Gastroesophageal sphincter (tissue), 3 donors: ENCODE data around the gene DNLZ.

Experiments used
- EP300 ChIP-seq: sonication (generic); formaldehyde crosslinking; IDR thresholded peaks from one replicate; pipeline ENCODE4 v1.6.1; 2017; ENCODE audit warnings: antibody characterized with exemption, mild to moderate bottlenecking
- POLR2A ChIP-seq, 2 donors: fragments of 450-650 bp; IDR thresholded peaks; one replicate each; pipeline ENCODE4 v1.6.1; 2017; ENCODE audit warnings: antibody characterized with exemption in 2 of 2, mild to moderate bottlenecking in 2 of 2, moderate library complexity in 1 of 2
- TF ChIP-seq, protein P1 (sequence below), 4 experiments: fragments of 200-600 bp in 2 of 4; fragments of 450-650 bp in 2 of 4; sonication (generic) in 1 of 4; IDR thresholded peaks; one replicate each; pipeline ENCODE4 v1.5.1; 2017 to 2019; ENCODE audit warnings: antibody characterized with exemption in 4 of 4, mild to moderate bottlenecking in 2 of 4, moderate library complexity in 2 of 4

DNA sequence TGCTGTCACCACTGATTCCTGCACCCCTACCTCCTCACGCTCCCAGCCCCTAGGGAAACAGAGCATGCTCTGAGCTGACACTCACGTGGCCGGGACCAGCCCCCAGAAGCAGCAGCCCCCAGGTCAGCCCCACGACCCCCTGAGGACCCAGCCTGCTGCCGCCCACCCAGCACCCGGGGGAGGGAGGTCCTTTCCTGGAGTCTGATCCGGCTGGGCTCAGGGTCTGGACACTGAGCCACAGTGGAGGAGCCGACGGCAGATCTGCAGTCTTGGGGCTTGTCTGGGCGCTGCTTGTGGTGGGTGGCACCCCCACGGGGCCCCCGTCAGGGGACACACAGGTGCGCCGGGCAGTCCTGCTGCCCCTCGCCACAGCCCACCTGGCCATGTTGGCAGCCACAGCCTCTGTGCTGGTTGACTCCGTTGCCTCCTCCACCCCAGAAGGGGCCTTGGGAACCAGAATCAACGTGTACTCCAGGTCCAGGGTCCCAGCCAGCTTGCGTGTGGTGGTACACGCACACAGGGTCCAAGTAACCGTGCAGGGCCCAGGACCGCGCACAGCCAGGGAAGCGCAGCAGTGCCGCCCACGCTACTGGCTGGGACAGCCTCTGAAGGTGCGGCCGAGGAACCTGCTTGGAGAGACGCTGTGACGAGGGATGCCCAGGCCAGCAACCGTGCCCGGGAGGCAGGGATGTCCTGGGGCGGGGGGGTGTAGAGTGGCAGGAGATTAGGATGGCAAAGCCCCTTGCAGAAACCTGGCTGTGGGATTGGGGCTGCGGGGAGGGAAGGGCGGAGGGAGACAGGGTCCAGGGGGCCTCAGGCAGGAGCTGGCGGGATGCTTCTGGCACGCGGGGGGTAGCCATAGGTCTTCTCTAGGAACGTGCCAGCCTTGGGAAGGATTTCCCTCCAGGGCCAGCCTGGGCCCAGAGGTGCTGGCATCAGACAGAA is 3.5 kb downstream of the DNLZ start:
- TF ChIP-seq, protein P1, sequence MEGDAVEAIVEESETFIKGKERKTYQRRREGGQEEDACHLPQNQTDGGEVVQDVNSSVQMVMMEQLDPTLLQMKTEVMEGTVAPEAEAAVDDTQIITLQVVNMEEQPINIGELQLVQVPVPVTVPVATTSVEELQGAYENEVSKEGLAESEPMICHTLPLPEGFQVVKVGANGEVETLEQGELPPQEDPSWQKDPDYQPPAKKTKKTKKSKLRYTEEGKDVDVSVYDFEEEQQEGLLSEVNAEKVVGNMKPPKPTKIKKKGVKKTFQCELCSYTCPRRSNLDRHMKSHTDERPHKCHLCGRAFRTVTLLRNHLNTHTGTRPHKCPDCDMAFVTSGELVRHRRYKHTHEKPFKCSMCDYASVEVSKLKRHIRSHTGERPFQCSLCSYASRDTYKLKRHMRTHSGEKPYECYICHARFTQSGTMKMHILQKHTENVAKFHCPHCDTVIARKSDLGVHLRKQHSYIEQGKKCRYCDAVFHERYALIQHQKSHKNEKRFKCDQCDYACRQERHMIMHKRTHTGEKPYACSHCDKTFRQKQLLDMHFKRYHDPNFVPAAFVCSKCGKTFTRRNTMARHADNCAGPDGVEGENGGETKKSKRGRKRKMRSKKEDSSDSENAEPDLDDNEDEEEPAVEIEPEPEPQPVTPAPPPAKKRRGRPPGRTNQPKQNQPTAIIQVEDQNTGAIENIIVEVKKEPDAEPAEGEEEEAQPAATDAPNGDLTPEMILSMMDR (IDR thresholded peaks at IDR 0.05), result no peak
- no peak for TF ChIP-seq EP300
- TF ChIP-seq POLR2A (IDR thresholded peaks at IDR 0.05), result no peak
